Epidermal melanocyte (primary cell): ENCODE measurements around the gene ANKRD61.
"Not testable (repeated sequence)": the region's sequence is repeated elsewhere in the genome, so short reads cannot be mapped to it uniquely, and the experiment has no call there.

Experiments
- DNase-seq: peaks from one replicate; pipeline ENCODE4 v3.0.0; 2011; ENCODE audit warnings: low spot score; ENCODE audit not compliant: insufficient read length

ANKRD61 gene

GRCh38 chr7:6031567-6031966, 391 bp downstream of the ANKRD61 start:
- no peak for DNase-seq

- DNase-seq = no peak
Observed at GRCh38 chr7:6032167-6032566, 991 bp downstream of the ANKRD61 start.

GRCh38 chr7:6032641-6033040, 1.5 kb downstream of the ANKRD61 start:
- DNase-seq = no peak

GRCh38 chr7:6035165-6035564, 4.0 kb downstream of the ANKRD61 start:
- DNase-seq = no peak

- no peak for DNase-seq
Observed at GRCh38 chr7:6035686-6036085, 4.5 kb downstream of the ANKRD61 start.

GRCh38 chr7:6049780-6050179, 18.6 kb downstream of the ANKRD61 start:
- DNase-seq = no peak

GRCh38 chr7:6051185-6051584, 20.0 kb downstream of the ANKRD61 start:
- DNase-seq = not testable (repeated sequence)

- no peak for DNase-seq
Observed at GRCh38 chr7:6056616-6057015, 25.4 kb downstream of the ANKRD61 start.

GRCh38 chr7:6057316-6058129, 26.3 kb downstream of the ANKRD61 start:
- no peak for DNase-seq

- not testable (repeated sequence) for DNase-seq
Observed at GRCh38 chr7:6059941-6060340, 28.8 kb downstream of the ANKRD61 start.

GRCh38 chr7:6071406-6071805, 40.2 kb downstream of the ANKRD61 start:
- DNase-seq = no peak

GRCh38 chr7:6074612-6075380, 43.6 kb downstream of the ANKRD61 start:
- DNase-seq = no peak

- no peak for DNase-seq
Observed at GRCh38 chr7:6078548-6078947, 47.4 kb downstream of the ANKRD61 start.

- DNase-seq = not testable (repeated sequence)
Observed at GRCh38 chr7:6083047-6083446, 51.9 kb downstream of the ANKRD61 start.
